Measurements from ENCODE around the gene HS6ST2.
"Not testable (repeated sequence)": the region's sequence is repeated elsewhere in the genome, so short reads cannot be mapped to it uniquely, and the experiment has no call there.

The HS6ST2 gene

GRCh38 chrX:132958091-132958703, at the start of gene HS6ST2:
TSS of gene HS6ST2 (minus strand) at chrX:132958629.
- Histone ChIP-seq H3K4me3 (peak within 1 kb of the TSS in 6 of 7 experiments; percentile 14 to 43 (median 24)), H3K27ac (no peak within 1 kb of the TSS)

GRCh38 chrX:133007458-133007857, 49.0 kb upstream of the HS6ST2 start:
- H3K4me3 ChIP-seq, result no peak overlapping the region

DNA sequence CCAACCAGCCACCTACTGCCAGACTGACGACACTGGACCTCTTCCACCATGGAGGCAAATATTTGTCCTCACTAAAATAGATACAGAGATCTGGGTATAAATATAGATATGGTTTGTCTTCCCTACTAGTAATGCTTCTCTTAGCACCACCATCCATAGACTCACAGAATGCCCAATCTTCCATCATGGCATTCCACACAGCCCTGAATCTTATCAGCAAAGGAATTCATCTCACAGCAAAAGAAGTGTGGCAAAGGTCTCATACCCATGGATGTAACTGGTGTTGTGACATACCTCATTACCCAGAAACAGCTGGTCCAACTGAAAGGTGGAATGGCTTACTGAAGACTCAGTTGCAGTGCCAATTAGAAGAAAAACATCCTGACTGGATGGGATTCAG, 47.2 kb upstream of the HS6ST2 start:
- Histone ChIP-seq H3K4me3 (no peak overlapping the region), H3K27ac (no peak overlapping the region)

More at GRCh38 chrX:133007458-133007857, 49.0 kb upstream of the HS6ST2 start:
- H3K27ac ChIP-seq, result no peak overlapping the region

DNA sequence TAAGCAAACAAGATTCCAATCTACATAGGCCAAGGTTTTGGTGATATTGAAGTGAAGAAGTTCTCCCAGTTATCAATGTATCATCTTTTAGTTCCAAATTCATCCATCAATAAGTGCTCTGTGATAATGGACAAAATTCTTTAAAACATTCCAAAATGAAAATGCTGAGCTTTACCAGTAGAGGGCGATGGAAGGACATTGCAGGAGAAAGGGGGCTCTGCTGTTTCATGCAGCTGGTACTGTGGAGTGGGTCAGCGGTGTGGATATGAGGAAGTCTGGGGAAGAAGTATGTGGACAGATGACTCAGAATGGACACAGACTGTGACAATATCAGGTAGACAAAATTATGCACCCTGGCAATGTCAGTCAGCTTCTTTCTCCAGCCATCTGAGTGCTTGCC, 46.6 kb upstream of the HS6ST2 start:
- Histone ChIP-seq H3K4me3 (no peak overlapping the region), H3K27ac (no peak overlapping the region)

- H3K27ac ChIP-seq, result no peak overlapping the region
Measured at GRCh38 chrX:132999209-132999608, 40.8 kb upstream of the HS6ST2 start.

GRCh38 chrX:132990835-132991234, 32.4 kb upstream of the HS6ST2 start:
- no peak overlapping the region for H3K27ac ChIP-seq
- H3K4me3 ChIP-seq, result no peak overlapping the region

More at GRCh38 chrX:132999209-132999608, 40.8 kb upstream of the HS6ST2 start:
- H3K4me3 ChIP-seq, result no peak overlapping the region

- no peak overlapping the region for H3K4me3 ChIP-seq
Measured at GRCh38 chrX:132986556-132986955, 28.1 kb upstream of the HS6ST2 start.

GRCh38 chrX:132984058-132984650, 25.7 kb upstream of the HS6ST2 start:
- Histone ChIP-seq H3K4me3 (no peak overlapping the region), H3K27ac (no peak overlapping the region)

More at GRCh38 chrX:132986556-132986955, 28.1 kb upstream of the HS6ST2 start:
- H3K27ac ChIP-seq, result no peak overlapping the region

- Histone ChIP-seq H3K27ac (no peak overlapping the region), H3K4me3 (no peak overlapping the region)
Measured at GRCh38 chrX:132983496-132983895, 25.1 kb upstream of the HS6ST2 start.

DNA sequence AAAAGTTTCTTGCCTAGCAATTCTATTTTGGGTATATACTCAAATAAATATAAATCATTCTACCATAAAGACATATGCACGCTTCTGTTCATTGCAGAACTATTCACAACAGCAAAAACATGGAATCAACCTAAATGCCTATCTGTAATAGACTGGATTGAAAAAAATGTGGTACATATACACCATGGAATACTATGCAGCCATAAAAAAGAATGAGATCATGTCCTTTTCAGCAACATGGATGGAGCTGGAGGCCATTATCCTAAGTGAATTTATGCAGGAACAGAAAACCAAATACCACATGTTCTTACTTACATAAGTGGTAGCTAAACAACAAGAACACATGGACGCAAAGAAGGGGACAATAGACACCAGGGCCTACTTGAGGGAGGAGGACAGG, 21.6 kb upstream of the HS6ST2 start:
- not testable (repeated sequence) for H3K4me3 ChIP-seq, H3K27ac ChIP-seq

GRCh38 chrX:132968296-132968949, 10.0 kb upstream of the HS6ST2 start:
- Histone ChIP-seq H3K27ac (no peak overlapping the region), H3K4me3 (no peak overlapping the region)

DNA sequence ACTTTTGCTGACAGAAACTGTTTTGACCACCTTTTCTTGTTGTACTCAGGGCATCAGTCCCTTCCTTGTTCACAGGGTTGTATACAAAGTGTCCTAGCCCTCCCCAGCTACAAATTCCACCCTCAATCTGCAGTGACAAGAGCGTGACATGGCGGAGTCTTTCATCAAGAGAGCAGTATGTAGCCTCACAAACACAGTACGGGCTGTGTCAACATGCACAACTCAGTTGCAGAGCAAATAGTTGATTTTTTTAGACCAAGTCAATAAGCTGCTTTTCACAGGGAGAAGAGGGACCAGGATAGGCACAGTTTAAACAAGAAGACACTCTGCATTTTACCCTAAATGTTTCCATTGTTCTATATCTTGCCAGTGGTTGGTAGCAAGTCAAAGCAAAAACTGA, 8.6 kb upstream of the HS6ST2 start:
- H3K27ac ChIP-seq, result no peak overlapping the region
- H3K4me3 ChIP-seq, result no peak overlapping the region

DNA sequence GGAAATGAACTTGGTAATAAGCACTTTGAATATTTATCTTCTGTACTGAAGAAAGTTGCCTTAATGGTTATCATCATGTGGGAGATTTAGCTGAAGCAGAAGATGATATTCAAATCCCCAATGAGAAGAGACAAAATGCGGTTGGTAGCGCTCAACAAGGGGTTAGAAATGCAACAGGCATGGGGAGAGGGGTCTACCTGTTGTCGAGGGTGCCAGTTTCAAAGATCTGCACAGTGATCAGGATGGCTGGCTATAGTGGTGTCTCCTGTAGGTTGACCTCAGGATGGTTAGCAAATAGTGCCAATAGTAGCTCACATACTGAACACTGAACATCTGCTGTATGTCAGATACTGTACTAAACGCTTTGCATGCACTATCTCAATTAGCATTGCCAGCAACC, 7.0 kb upstream of the HS6ST2 start:
- Histone ChIP-seq H3K4me3 (no peak overlapping the region), H3K27ac (no peak overlapping the region)

GRCh38 chrX:132961511-132961910, 3.1 kb upstream of the HS6ST2 start:
- no peak overlapping the region for H3K27ac ChIP-seq
- H3K4me3 ChIP-seq, result no peak overlapping the region

- H3K27ac ChIP-seq, result no peak overlapping the region
- H3K4me3 ChIP-seq, result peak overlapping the region in 6 of 7 experiments; percentile 14 to 43 (median 24)
Measured at GRCh38 chrX:132957211-132958090, 978 bp downstream of the HS6ST2 start.

- Histone ChIP-seq H3K4me3 (peak overlapping the region in 6 of 7 experiments; percentile 14 to 43 (median 24)), H3K27ac (no peak overlapping the region)
Measured at GRCh38 chrX:132956421-132957210, 1.8 kb downstream of the HS6ST2 start.

DNA sequence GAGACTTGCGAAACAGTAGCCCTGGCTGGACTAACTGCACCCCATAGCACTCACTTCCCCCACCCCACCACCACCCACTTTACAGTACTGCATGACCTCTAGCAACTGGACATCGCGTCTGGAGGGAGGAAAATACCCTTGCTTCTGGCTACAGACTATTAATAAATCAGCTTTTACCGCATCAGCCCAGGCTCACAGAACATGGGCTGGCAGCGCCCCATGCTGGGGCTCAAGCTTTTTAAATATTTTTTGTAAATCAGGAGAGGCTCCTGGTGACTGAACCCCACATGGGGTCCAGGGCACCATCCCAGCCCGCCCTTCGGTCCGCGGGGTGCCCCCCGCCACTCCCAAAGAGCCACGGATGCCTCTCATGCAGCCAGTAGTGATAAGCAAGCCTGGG, 2.7 kb downstream of the HS6ST2 start:
- Histone ChIP-seq H3K4me3 (no peak overlapping the region), H3K27ac (no peak overlapping the region)

GRCh38 chrX:132954323-132954722, 4.1 kb downstream of the HS6ST2 start:
- Histone ChIP-seq H3K27ac (no peak overlapping the region), H3K4me3 (no peak overlapping the region)

DNA sequence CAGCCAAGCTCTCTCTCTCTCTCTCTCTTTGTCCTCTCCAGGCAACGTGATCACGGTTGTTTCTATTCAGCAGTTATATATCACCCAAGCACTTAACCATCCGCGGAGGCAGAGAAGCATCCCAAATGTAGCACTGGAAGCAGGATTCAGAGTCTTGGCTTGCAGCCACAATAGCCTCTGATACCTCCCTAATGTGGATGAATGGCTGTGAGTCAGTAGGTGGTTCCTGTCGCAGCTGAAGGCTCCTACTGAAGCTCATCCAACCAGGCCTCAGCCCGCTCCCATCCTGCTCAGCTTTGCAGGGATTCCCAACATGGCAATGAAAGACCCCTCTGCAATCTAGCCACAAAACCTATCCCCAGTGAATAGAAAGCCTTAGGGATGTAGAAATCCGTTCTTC, 5.1 kb downstream of the HS6ST2 start:
- no peak overlapping the region for H3K27ac ChIP-seq
- no peak overlapping the region for H3K4me3 ChIP-seq

Measured in skin epidermis (tissue), 12 donors.